HG03097 (cell line): ENCODE measurements around the gene AICDA.

ENCODE experiments used
- ATAC-seq: cut with Tn5 transposase; IDR thresholded peaks from one replicate; pipeline ENCODE4 v1.9.1; 2021; ENCODE audit not compliant: unreplicated experiment, low FRiP score

The AICDA gene

DNA sequence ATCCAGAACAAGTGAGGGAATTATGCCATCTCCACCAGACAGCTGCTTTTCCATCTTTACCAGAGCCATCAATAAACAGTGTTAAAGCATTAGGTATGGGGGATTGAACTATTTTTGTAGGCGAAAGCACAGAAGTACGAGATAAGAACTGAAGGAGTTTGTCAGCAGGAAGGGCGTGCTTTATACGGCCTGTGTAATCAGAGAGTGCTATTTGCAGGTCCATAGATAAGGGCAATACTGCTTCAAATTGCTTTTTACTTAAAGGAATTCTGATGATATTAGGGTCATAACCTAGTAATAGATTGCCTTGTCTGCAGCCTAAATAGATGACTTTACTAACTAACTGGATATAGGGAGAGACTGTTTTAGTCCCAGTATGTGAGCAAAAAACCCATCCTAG lies 51.6 kb downstream of the AICDA start:
- ATAC-seq: no peak

- no peak for ATAC-seq
These were observed 53.0 kb downstream of the AICDA start for GRCh38 chr12:8559676-8560075.

- no peak for ATAC-seq
These were observed 56.0 kb downstream of the AICDA start for GRCh38 chr12:8556531-8557097.

- no peak for ATAC-seq
These were observed 58.0 kb downstream of the AICDA start for GRCh38 chr12:8554451-8555195.

DNA sequence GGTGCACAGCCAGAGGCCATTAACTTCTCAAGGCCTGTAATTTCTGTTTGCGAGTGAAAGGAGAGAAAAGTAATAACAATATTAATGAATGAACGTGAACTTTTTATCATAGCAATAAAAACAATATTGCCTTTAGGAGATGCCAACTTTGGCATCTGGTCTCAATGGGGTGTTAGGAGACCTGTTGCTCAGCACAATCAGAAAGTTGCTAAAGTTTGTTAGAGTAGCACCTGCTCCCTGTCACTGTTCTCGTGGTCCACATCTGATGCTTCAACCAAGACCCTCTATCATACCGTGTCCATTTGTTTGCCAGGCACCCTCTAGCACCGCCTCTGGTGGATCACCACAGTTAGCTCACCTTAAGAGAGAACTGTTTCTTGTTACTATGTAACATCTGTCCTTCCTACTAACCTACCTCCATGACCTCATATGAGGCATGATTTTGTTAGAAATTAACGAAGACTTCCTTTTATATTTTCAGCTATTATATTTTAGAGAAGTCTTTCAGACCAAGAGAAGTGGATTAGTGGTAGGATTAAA lies 59.5 kb downstream of the AICDA start:
- no peak for ATAC-seq
